Placental epithelial cell (primary cell): ENCODE results near the gene ZCCHC4. TPM values are rescaled to one million over a fixed set of nuclear protein-coding genes. Genes with fewer than 3 reads are reported as not detected.

ENCODE experiments used
- total RNA-seq: library from RNA; depleted of rRNA; stranded (reverse); fragments of >200 nt; gene quantifications from 2 replicates; pipeline ENCODE4 v1.2.3, GENCODE V29; 2012

Gene ZCCHC4
- total RNA-seq = 6.7 and 12.9 TPM in 2 replicates

GRCh38 chr4:25312496-25313200, at the start of gene ZCCHC4:
TSS of gene ZCCHC4 (plus strand) at chr4:25312774. CDS start at chr4:25312810, 36 bp downstream.

GRCh38 chr4:25376754-25377571, 64.4 kb downstream of the ZCCHC4 start, which contains the start of gene ANAPC4:
TSS of gene ANAPC4 (plus strand) at chr4:25377263. CDS start at chr4:25377428, 165 bp downstream.

Other genes starting within 250 kb of the ZCCHC4 start
- gene SEPSECS, start 152.3 kb upstream of the ZCCHC4 start, total RNA-seq = 6.7 and 8.6 TPM in 2 replicates
- gene PI4K2B, start 78.7 kb upstream of the ZCCHC4 start, total RNA-seq = 18.1 and 23.2 TPM in 2 replicates
- 17.3 and 19.4 TPM in 2 replicates for gene ANAPC4, start 64.5 kb downstream of the ZCCHC4 start, total RNA-seq